GM19397 (cell line): Measurements from ENCODE around the gene CPLX1.
"Not testable (repeated sequence)": the region's sequence is repeated elsewhere in the genome, so short reads cannot be mapped to it uniquely, and the experiment has no call there.

Experiments used
- ATAC-seq: cut with Tn5 transposase; IDR thresholded peaks from one replicate; pipeline ENCODE4 v1.9.1; 2021; ENCODE audit warnings: mild to moderate bottlenecking, moderate library complexity; ENCODE audit not compliant: unreplicated experiment

CPLX1 gene

DNA sequence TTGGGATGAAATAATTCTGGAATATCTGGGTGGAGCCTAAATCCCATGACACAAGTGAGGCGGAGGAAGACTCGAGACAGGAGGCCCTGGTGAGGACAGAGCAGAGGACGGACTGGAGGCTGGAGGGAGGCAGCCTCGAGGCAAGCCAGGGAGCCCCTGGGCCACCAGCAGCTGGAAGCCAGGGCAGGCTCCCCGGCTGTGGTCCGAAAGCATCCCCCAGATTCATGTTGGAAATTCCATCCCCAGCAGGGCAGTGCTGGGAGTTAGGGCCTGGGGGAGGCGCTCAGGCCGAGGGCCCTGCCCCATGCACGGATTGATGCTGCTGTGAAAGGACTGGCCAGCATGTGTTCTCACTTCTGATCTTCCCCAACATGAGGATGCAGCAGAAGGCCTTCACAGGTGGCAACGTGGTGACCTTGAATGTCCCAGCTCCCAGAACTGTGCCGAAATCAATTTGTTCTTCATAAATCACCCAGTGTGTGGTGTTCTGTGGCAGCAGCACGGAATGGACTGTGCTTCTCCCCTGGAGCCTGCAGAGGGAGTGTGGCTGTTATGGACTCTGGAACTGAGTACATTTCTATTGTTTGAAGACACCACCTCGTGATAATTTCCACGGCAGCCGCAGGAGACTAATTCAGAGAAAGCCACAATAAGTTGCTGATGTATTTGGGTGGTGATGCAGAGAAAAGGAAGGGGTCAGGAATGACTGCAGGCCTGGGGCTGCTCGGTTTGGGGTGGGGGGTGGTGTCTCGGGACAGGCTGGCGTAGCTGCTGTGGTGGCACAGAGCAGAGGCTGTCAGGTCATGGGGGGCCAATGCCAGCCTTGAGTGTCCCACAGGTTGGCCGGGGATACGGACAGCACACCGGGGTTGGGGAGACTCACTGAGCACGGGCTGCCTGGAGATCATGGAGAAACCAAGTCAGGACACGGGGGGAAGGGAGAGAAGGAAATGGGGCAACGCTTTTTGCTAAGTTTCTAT is 63.4 kb downstream of the CPLX1 start:
- no peak for ATAC-seq

DNA sequence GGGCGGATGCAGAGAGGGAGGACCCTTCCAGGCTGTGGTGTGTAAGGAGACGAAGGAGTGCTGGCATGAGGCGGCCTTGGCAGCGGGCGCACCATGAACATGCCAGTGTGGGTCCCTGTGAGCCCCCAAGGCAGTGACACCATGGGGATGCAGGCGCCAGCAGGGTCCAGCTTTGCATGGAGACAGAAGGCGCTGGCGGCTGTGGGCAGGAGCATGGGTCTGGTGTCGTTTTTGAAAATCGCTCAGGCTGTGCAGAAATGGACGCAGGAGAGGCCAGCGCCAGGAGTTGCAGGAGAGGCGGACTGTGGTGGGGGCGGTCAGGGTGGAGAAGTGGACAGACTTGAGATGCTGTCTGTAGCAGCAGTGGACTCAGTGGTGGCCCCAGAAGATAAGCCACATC is 64.2 kb downstream of the CPLX1 start:
- ATAC-seq: no peak

DNA sequence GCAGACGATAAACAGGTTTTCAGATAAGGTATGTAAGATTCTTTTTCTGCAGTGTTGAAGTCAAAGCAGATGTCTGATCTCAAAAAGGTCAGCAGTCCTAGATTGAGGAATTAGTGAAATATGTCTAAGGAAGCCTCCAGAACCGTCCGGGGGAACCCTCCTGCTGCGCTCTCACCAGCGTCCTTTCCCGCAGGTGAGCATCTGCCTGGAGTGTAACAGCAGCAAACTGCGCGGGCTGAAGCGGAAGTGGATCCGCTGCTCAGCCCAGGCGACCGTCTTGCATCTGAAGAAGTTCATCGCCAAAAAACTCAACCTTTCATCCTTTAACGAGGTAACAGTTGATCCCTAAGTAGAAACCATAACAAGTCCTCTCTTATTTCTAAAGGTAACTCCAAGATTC is 64.8 kb downstream of the CPLX1 start:
- no peak for ATAC-seq

DNA sequence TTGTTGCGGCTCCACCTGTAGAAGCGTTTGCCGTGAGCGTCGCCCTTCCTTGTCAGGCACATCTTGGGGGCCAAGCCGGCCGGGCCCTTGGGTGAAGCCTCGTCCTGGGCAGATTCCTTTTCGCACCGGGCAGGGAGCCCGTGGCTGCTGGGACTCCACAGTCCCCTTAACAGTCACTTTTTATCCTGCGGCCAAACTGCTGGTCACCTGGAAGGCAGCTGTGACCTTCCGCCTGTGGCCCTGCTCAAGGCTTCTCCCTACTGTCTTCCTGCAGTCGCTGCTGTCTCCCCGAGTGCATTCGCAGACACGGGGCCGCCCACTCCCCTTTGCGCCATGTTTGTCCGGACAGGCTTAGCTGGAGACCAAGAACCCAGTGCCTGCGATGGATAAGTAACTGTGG is 65.3 kb downstream of the CPLX1 start:
- no peak for ATAC-seq

DNA sequence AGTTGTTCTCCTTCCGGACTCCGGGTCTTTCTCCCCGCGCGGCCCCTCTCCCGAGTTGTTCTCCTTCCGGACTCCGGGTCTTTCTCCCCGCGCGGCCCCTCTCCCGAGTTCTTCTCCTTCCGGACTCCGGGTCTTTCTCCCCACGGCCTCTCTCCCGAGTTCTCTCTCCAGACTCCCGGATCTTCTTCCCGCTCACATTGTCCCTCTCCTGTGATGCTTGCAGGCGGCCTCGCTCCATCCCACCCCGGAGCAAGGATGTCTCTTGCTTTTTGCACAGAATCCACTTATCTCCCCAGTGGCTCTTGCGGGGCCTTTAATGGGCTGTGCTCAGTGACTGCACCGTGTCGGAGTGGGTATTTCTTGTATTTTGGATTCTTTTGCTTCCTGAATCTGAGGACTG is 66.1 kb downstream of the CPLX1 start:
- not testable (repeated sequence) for ATAC-seq

DNA sequence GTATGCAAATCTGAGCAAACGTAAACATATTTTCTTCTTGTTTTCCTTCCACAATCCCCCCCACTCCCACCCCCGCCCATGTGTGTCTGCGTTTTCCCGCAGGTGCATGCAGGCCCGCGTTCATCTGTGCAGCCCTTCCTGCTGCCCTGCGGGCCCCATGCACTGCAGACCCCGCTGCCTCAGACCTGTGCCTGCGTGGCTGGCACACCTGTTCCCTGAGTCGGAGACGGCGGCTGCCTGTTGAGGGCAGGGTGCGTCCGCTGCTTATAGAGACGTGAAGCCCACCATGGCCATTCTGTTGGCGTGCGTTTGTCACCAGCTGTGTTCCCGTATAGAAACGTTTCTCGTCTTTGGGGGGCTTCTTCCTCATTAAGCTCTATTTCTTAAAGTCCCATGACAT is 68.8 kb downstream of the CPLX1 start:
- no peak for ATAC-seq

DNA sequence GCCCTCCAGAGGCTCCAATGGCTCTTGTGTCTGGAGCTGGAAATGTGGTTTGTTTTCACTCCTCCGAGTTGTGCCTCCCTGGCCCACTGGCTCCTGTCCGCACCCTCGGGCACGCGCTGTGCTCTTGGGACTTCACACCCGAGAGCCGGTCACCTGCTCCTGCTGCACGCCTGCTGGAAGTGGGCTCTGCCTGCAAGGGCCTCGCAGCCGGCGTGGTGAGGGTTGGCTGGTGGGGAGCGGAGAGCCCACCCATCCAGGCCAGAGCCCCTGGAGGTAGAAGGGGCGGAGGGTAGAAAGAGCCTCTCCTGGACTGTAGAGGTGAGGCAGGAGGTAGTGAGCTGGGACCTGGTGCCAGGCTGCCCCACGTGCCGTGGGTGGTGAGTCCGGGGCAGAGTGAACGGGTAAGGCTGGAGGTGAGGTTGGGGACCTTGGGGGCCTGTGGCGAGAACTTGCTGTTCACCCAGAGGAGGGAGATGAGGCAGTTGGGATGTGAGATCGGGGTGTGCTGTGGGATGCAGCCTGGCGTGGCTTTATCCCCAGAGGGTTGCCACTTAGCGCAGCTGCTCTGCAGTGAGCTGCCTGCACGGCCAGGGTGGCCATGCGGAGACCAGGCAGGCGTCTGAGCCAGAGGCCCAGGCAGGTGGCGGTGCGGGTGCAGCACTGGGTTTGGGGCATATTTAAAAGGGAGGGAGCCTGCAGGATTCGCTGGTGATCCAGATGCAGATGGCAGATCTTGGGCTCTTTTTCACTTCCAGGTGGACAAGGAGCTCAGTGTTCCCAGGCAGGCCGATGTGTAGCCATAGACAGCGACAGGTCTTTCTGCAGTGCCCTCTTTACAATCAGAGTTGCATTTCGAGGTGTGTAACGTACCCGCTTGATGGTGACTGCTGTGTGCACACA is 71.5 kb downstream of the CPLX1 start:
- ATAC-seq: no peak

DNA sequence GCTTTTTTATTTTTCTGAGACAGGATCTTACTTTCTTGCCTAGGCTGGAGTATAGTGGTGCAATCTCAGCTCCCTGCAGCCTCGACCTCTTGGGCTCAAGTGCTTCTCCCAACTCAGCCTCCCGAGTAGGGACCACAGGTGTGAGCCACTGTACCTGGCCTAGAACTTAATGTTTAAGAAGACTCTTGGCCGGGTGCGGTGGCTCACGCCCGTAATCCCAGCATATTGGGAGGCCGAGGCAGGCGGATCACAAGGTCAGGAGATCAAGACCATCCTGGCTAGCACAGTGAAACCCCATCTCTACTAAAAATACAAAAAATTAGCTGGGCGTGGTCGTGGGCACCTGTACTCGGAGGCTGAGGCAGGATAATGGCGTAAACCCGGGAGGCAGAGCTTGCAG is 72.7 kb downstream of the CPLX1 start:
- not testable (repeated sequence) for ATAC-seq

DNA sequence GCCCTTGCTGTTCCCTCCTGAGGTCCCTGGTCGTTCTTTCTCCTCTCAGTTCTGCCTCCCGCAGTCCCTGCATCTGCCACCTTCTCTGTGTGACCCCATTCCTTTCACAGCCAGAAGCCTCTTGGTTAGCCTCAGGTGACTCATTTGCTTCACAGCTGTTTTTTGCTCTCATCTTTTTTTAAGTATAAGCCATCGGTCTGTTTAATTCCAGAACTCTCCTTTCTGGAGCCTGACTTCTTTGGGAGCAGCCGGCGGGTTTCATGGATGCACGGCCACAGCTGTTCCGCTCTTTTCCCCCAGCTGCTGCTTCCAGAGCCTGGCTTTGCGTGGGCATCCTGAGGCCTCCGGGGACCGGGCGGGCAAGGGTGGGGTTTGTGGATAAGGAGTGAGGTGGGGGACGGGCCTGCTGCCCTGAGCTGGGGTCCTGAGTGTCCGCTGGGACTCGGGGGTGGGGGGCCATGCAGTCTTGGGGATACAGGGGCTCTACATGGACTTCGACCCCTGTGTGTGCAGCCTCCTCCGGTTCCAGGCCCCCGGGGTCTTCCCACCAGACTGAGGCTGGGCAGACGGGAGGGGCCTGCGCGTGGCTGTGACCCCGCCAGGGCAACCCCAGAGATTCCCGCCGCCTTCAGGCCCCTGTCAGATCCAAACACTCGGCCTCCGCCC is 73.6 kb downstream of the CPLX1 start:
- ATAC-seq: no peak

DNA sequence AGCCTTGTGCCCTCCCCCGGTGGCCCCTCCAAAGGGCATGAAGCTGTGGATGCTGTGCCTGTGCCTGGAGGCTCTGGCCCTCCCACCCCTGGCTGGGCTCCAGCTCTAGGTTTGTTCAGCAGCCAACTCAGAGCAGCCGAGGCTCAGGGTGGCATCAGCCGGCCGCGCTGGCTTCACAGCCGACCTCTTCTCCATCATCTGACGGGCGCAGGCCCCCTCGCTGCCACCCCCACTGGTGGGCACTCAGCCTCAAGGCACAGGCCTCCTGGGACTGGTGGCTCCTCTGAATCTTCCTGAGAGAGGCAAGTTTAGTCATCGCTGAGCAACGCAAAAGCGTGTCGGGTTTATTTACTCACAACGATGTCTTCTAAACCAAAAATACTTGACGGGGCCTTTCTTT is 74.3 kb downstream of the CPLX1 start:
- no peak for ATAC-seq

DNA sequence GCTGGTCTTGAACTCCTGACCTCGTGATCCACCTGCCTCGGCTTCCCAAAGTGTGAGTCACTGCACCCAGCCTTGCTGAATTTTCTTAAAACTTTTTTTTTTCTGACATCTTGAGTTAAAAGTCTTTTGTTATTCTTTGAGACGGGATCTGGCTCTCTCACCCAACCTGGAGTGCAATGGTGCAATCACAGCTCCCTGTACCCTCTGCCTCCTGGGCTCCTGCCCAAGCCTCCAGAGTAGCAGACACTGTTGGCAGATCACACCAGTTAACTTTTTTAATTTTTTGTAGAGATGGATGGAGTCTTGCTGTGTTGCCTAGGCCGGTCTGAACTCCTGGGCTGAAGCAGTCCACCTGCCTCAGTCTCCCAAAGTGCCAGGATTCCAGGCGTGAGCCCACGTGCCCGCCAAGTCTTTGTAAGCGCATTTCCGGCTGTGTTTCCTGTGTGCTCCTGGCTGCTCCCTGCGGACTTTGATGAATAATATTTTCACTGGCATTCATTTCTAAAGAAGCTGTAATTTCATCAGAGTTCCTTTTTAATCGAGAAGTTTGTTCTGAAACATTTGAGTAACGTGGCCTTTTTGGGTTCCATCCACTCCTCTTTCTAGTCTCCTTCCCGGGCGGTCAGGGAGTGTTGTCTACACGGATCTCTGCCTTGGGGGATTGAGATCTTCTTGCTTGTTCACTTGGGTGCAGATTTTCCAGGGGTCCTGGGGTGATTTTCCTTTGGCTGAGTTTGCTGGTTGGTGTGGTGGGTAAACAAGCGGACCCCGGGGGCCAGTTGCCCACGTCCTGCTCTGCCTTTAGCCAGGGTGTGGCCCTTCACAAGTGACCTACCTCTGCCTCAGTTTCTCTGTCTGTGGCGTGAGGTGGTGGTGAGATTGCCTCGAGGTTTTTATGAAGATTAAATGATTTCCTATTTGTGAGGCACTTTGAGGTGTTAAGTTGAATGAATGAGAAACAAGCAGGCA is 75.9 kb downstream of the CPLX1 start:
- ATAC-seq: no peak

DNA sequence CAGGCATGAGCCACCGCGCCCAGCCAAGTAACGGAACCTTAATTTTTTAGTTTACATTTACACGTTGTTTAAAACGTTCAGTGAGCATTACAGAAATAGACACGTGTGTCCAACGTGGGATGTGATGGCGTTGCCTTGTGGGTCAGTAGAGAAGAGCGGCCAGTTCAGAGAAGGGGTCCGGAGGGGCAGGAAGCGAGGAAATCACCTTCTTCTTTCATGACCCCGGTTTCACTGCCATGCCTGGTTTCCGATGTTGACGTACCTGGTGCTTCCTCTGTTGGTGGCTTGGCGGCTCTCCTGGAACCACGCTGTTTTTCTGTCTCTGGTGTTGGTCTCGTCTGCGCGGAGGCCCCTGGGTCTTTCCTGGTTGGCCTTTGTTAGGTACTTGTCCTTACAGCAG is 77.5 kb downstream of the CPLX1 start:
- no peak for ATAC-seq

DNA sequence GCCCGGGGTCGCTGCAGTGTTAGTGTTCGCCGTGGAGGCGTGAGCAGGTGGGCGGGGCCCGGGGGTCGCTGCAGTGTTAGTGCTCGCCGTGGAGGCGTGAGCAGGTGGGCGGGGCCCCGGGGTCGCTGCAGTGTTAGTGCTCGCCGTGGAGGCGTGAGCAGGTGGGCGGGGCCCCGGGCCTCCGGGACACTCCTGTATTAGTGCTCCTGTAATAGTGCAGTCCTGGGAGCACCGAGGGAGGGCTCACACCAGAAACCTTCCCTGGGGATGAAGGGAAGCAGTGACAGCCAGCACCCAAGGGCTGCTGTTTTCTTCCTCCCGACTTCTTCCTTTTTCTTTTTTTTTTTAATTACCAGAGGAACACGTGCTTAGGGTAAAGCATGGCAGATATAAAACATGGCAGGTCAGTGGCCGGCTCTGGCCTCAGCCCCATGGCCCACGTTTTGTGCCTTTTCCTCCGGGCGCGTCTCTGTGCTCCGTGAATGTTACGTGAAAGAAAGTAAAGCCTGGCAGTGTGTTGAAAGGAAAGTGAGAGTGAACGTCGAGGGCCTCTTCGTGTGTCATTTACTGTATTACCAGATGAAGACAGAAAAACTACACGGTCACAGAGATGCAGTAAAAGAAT is 78.3 kb downstream of the CPLX1 start:
- ATAC-seq: no peak

DNA sequence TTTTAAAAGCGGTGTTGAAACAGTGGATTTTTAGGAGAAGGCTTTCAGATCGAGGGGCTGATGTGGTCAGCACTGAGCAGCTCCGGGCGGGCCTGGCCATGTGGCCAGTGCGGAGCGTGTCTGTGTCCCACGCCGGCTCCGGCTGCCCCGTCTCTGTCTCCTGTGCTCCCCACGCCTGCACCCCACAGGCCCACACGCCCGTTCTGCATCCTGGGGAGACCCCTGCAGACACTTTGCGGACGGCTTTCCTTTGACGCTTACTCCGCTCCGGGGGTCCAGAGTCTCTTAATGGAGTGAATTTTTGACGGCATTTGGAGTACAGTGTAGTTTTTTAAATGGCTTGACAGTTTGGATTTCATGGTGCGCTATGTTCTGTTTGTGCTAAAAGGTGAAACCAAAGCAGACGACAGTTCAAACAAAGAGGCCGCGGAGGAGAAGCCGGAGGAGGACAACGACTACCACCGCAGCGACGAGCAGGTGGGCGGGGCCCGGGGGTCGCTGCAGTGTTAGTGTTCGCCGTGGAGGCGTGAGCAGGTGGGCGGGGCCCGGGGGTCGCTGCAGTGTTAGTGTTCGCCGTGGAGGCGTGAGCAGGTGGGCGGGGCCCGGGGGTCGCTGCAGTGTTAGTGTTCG is 81.6 kb downstream of the CPLX1 start:
- no peak for ATAC-seq

DNA sequence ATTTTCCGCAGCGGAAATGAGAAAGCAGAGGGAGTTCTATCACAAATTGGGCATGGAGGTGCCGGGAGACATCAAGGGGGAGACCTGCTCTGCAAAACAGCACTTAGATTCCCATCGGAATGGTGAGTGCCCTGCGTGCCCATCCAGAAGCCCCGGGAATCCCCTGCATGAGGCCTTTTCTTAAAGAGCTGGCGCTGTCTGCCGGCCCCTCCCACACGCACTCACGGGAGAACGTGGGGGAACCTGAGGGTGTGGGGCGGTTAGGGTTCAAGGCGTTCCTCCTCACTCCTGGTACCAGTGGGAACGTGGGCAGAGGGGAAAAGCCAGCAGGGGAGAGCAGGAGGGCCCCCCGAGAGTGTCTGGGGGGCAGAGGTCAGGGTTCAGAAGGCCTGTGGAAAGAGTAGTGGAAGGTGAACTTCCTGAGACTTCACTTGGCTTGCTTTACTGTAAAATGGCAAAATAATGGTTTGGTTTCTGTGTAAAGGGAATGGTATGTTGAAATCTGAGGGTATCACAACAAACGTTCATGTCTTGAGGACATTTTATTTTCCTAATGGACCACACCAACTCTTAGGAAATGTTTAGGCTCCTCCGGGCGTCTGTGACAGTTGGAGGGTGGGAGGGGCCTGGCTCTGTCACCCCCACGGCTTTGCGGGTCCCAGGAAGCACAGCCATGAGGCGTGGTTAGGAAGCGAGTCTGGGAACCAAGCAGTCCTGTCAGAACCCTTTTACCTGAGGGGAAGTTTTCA is 82.3 kb downstream of the CPLX1 start:
- ATAC-seq: no peak

DNA sequence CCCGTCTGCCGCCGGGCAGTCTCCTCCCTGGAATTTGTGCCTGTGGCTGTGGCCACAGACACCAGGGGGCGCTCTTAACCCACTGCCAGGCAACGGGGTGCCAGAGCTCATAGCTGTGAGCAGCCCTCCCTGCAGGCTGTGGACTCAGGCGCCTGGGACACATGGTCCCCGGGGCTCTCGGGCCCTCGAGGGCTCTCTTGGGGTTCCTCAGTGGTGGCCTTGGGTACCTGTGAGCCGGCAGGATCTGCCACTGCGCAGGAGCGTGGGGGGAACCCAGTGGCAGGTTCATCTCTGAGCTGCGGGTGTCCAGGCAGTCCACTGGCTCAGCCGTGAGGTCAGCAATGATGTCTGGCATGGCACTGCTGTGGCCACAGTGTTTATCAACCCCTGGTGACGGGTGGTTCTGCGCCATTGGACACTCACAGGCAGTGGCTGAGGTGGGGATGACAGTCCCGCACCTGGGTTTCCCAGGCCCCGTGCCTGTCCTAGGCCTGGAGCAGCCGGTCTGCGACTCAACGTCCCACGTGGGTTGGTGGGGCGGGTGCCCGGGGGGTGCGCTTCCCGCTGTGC is 83.1 kb downstream of the CPLX1 start:
- ATAC-seq: no peak

DNA sequence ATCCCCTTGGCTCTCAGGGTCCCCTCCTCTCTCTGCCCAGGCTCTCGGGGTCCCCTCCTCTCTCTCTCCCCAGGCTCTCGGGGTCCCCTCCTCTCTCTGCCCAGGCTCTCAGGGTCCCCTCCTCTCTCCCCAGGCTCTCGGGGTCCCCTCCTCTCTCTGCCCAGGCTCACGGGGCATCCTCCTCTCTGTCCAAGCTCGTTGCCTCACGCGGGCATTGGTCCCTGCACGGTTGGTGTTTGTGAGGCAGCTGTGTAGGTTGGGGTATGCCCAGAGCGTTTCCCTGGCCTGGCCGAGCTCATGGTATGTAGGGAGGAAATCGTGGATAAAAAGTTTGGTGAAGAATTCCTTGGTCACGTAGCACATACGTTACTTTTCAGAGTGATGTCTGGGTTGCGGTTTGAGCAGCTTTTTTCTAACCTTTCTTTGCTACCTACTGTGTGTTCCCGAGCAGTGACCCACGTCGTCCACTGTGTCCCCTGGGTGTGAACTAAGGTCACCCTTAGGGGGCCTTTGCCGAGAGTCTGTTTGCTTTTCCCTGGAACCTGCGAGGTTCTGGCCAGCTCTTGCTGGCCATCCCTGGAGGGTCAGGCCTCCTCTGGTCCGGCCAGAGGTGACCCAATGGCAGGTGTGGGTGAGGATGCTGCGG is 83.7 kb downstream of the CPLX1 start:
- ATAC-seq: no peak
